ENCODE measurements around the gene CYP4V2.

The CYP4V2 gene

DNA sequence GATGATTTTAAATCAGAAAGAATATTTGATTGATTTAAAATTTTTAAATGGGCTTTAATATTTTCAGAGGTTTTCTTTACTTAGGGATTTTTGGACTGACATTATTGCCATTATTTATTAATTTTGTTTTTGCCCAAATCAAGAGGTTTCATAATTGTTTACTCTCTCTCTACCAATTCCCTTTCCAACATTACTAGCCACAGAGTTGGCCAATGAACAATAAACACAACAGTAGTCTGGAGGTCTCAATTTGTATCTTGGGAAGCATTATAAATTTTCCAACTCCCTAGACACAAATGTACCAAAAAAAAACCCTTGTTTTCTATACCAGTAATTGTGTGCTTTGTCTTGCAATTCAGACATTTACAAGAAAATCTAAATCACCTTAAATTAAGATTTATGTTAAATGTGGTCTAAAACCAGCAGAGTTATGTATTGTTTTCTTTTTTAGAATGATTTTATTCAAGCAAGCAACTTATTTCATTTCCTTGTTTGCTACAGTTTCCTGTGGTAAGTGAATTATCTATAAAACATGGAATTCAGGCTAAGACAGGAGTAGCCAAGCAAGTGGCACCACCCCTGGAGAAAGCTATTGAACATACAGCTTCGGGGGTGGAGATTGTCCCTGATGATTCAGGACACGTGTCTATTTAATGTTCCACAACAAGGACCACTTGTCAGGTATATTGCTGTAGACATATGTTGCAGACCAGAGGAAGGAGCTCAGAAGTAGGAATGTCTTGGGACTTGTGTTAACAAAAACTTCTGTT is 36.6 kb downstream of the CYP4V2 start:
- no peak for TF ChIP-seq EZH2phosphoT487 (IDR thresholded peaks at IDR 0.05; ENCODE audit: low read depth)
- TF ChIP-seq, protein P1, sequence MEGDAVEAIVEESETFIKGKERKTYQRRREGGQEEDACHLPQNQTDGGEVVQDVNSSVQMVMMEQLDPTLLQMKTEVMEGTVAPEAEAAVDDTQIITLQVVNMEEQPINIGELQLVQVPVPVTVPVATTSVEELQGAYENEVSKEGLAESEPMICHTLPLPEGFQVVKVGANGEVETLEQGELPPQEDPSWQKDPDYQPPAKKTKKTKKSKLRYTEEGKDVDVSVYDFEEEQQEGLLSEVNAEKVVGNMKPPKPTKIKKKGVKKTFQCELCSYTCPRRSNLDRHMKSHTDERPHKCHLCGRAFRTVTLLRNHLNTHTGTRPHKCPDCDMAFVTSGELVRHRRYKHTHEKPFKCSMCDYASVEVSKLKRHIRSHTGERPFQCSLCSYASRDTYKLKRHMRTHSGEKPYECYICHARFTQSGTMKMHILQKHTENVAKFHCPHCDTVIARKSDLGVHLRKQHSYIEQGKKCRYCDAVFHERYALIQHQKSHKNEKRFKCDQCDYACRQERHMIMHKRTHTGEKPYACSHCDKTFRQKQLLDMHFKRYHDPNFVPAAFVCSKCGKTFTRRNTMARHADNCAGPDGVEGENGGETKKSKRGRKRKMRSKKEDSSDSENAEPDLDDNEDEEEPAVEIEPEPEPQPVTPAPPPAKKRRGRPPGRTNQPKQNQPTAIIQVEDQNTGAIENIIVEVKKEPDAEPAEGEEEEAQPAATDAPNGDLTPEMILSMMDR (IDR thresholded peaks at IDR 0.05; ENCODE audit: low read depth, low read length), result no peak
- Histone ChIP-seq H2AFZ (ENCODE audit: low read depth, low read length) (no peak overlapping the region), H3K9me3 (ENCODE audit: insufficient read depth, low read length) (no peaks in the 10 kb centered on the region), H3K27me3 (ENCODE audit: low read depth, low read length) (no peaks in the 10 kb centered on the region), H3K4me1 (ENCODE audit: low read length) (no peaks in the 10 kb centered on the region), H3K36me3 (replicated peaks; ENCODE audit: low read depth, low read length) (no peaks in the 10 kb centered on the region), H3K4me2 (ENCODE audit: low read length) (no peak overlapping the region), H3K4me3 (ENCODE audit: low read length) (no peak overlapping the region), H3K27ac (ENCODE audit: low read length) (no peak overlapping the region), H3K79me2 (ENCODE audit: low read length) (no peaks in the 10 kb centered on the region), H4K20me1 (ENCODE audit: insufficient read depth, low read length) (no peaks in the 10 kb centered on the region), H3K9ac (ENCODE audit: low read length) (no peak overlapping the region)

DNA sequence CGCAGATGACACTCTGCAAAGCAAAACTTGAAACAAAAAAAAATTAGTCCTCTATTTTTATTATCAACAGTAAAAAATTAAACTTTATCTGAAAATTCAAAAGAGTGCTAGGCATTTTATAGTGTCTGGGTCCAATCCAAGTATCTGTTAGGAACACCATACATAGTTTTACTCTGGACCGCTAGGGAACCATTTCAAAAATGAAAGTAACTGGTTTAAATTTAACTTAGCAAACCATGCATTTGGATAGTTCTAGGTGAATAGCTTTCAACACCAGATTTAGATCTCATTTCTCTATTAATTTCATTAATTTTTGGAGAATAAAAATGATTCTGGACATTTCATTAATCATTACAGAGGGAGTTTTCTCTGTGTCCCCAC is 37.1 kb downstream of the CYP4V2 start:
- H3K79me2 ChIP-seq (ENCODE audit: low read length), result no peaks in the 10 kb centered on the region
- no peaks in the 10 kb centered on the region for H3K36me3 ChIP-seq (replicated peaks; ENCODE audit: low read depth, low read length)
- H4K20me1 ChIP-seq (ENCODE audit: insufficient read depth, low read length), result no peaks in the 10 kb centered on the region
- no peak overlapping the region for H3K27ac ChIP-seq (ENCODE audit: low read length)
- no peaks in the 10 kb centered on the region for H3K27me3 ChIP-seq (ENCODE audit: low read depth, low read length)
- H3K4me1 ChIP-seq (ENCODE audit: low read length), result no peaks in the 10 kb centered on the region
- no peak overlapping the region for H3K4me3 ChIP-seq (ENCODE audit: low read length)
- no peak overlapping the region for H2AFZ ChIP-seq (ENCODE audit: low read depth, low read length)
- no peaks in the 10 kb centered on the region for H3K9me3 ChIP-seq (ENCODE audit: insufficient read depth, low read length)
- TF ChIP-seq EZH2phosphoT487 (IDR thresholded peaks at IDR 0.05; ENCODE audit: low read depth), result no peak
- no peak overlapping the region for H3K4me2 ChIP-seq (ENCODE audit: low read length)
- H3K9ac ChIP-seq (ENCODE audit: low read length), result no peak overlapping the region

DNA sequence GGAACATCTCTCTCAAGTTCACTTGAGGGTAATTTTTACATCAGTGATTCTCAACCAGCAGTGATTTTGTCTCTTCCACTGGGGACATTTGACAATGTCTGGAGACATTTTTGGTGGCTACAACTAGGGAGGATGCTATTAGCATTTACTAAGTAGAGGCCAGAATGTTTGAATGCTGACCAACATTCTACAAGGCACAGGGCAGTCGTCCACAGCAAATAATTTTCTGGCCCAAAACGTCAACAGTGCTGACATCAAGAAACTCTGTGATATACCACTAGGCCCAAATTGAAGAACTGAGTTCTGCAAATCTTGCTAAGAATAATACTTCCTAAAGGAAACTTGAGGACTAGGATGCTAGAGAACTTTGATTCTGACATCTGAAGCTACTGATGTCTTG is 43.0 kb downstream of the CYP4V2 start:
- Histone ChIP-seq H4K20me1 (ENCODE audit: insufficient read depth, low read length) (no peaks in the 10 kb centered on the region), H3K36me3 (replicated peaks; ENCODE audit: low read depth, low read length) (no peaks in the 10 kb centered on the region), H3K79me2 (ENCODE audit: low read length) (no peaks in the 10 kb centered on the region), H3K27ac (ENCODE audit: low read length) (no peak overlapping the region), H3K4me2 (ENCODE audit: low read length) (no peak overlapping the region), H3K9ac (ENCODE audit: low read length) (no peak overlapping the region), H3K4me3 (ENCODE audit: low read length) (no peak overlapping the region), H3K4me1 (ENCODE audit: low read length) (no peaks in the 10 kb centered on the region), H2AFZ (ENCODE audit: low read depth, low read length) (no peak overlapping the region), H3K9me3 (ENCODE audit: insufficient read depth, low read length) (no peaks in the 10 kb centered on the region), H3K27me3 (ENCODE audit: low read depth, low read length) (no peaks in the 10 kb centered on the region)
- TF ChIP-seq, protein P1 (IDR thresholded peaks at IDR 0.05; ENCODE audit: low read depth, low read length), result no peak
- no peak for TF ChIP-seq EZH2phosphoT487 (IDR thresholded peaks at IDR 0.05; ENCODE audit: low read depth)

DNA sequence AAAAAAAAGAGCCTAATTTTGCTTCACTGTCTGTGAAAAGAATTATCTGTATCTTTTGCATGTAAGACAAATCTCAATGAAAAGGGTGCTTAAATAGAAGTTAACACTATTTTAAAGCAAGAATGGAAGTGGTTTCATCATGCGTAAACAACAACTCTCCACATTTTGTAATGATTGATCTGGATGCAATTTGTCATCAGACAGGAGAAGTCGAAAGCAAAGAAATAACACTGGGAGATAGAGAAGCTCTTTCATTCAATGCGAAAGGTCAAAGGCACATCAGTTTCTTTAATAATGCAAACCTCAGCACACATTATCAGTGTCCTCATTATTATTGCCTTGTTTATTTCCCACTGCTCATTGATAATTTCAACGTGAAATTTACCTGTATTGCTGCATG is 44.8 kb downstream of the CYP4V2 start:
- no peaks in the 10 kb centered on the region for H3K27me3 ChIP-seq (ENCODE audit: low read depth, low read length)
- H3K4me1 ChIP-seq (ENCODE audit: low read length), result no peaks in the 10 kb centered on the region
- no peak overlapping the region for H3K27ac ChIP-seq (ENCODE audit: low read length)
- no peak overlapping the region for H2AFZ ChIP-seq (ENCODE audit: low read depth, low read length)
- no peak overlapping the region for H3K4me3 ChIP-seq (ENCODE audit: low read length)
- no peak overlapping the region for H3K9ac ChIP-seq (ENCODE audit: low read length)
- TF ChIP-seq EZH2phosphoT487 (IDR thresholded peaks at IDR 0.05; ENCODE audit: low read depth), result no peak
- TF ChIP-seq, protein P1 (IDR thresholded peaks at IDR 0.05; ENCODE audit: low read depth, low read length), result no peak
- no peak overlapping the region for H3K4me2 ChIP-seq (ENCODE audit: low read length)
- no peaks in the 10 kb centered on the region for H3K9me3 ChIP-seq (ENCODE audit: insufficient read depth, low read length)
- H3K79me2 ChIP-seq (ENCODE audit: low read length), result no peaks in the 10 kb centered on the region
- H4K20me1 ChIP-seq (ENCODE audit: insufficient read depth, low read length), result no peaks in the 10 kb centered on the region
- H3K36me3 ChIP-seq (replicated peaks; ENCODE audit: low read depth, low read length), result no peaks in the 10 kb centered on the region
